Head of caudate nucleus (tissue), 42 donors: ENCODE results near the gene RIMS1.

Experiments used
- DNase-seq, 42 donors: peaks; one replicate each; pipeline versions ENCODE4 v3.0.0 to v3.0.0-alpha.2; 2020 to 2021; ENCODE audit warnings: mixed read lengths in 7 of 42
- intact Hi-C: fragments of 100-400 bp; cut with DNase I; formaldehyde crosslinking; loops from one replicate; pipeline ENCODE4 v1.15.0; 2022

RIMS1 gene

GRCh38 chr6:72424476-72424875, 538.1 kb downstream of the RIMS1 start:
- intact Hi-C loops: no loop called here
- no peak for DNase-seq

GRCh38 chr6:72425003-72425681, 538.8 kb downstream of the RIMS1 start:
- DNase-seq: no peak

GRCh38 chr6:72440611-72441010, 554.3 kb downstream of the RIMS1 start:
- intact Hi-C loops: no loop called here
- DNase-seq: no peak

More at GRCh38 chr6:72425003-72425681, 538.8 kb downstream of the RIMS1 start:
- intact Hi-C loops: no loop called here

- intact Hi-C loops: no loop called here
- DNase-seq: no peak
Observed at GRCh38 chr6:72446430-72446829, 560.1 kb downstream of the RIMS1 start.
